Neural progenitor cell (in vitro differentiated cells): Measurements from ENCODE around the gene PCDH9.

Experiments
- CTCF ChIP-seq: fragments of 200-600 bp; sonication (generic); IDR thresholded peaks from 2 replicates; pipeline ENCODE4 v1.5.1; 2017; ENCODE audit warnings: antibody characterized with exemption, mild to moderate bottlenecking
- EZH2 ChIP-seq: fragments of 200-600 bp; sonication (generic); IDR thresholded peaks from 2 replicates; pipeline ENCODE4 v1.6.1; 2017; ENCODE audit warnings: antibody characterized with exemption, mild to moderate bottlenecking, moderate library complexity

- no peak for TF ChIP-seq CTCF
- no peak for TF ChIP-seq EZH2
Measured at GRCh38 chr13:66275416-66275815, 954.7 kb downstream of the PCDH9 start.
